ENCODE data around the gene MAN1C1.

MAN1C1 gene

GRCh38 chr1:25768999-25769398, 152.4 kb downstream of the MAN1C1 start:
- TF ChIP-seq ZNF565 (CRISPR knock-in tag; conservative IDR thresholded peaks at IDR 0.05; ENCODE audit: low read depth) = no peak
- TF ChIP-seq ESRRG (CRISPR knock-in tag; IDR thresholded peaks at IDR 0.05) = no peak
- no peak for TF ChIP-seq CSDC2 (CRISPR knock-in tag; IDR thresholded peaks at IDR 0.05)
- TF ChIP-seq TCF4 (CRISPR knock-in tag; IDR thresholded peaks at IDR 0.05; ENCODE audit: borderline replicate concordance) = no peak
- TF ChIP-seq BACH2 (CRISPR knock-in tag; IDR thresholded peaks at IDR 0.05; ENCODE audit: borderline replicate concordance) = no peak
- TF ChIP-seq OSR1 (CRISPR knock-in tag; IDR thresholded peaks at IDR 0.05) = no peak
- TF ChIP-seq ZFP3 (CRISPR knock-in tag; IDR thresholded peaks at IDR 0.05) = no peak
- no peak for TF ChIP-seq CREB5 (CRISPR knock-in tag; IDR thresholded peaks at IDR 0.05; ENCODE audit: low read depth)
- no peak for TF ChIP-seq GLIS3 (CRISPR knock-in tag; IDR thresholded peaks at IDR 0.05)
- TF ChIP-seq ZNF8 (CRISPR knock-in tag; IDR thresholded peaks at IDR 0.05) = no peak
- no peak for TF ChIP-seq CSRNP3 (CRISPR knock-in tag; IDR thresholded peaks at IDR 0.05)
- TF ChIP-seq PPARA (CRISPR knock-in tag; IDR thresholded peaks at IDR 0.05; ENCODE audit: borderline replicate concordance) = no peak
- TF ChIP-seq ISL1 (CRISPR knock-in tag; IDR thresholded peaks at IDR 0.05) = no peak
- no peak for TF ChIP-seq ZFP30 (CRISPR knock-in tag; IDR thresholded peaks at IDR 0.05)
- no peak for TF ChIP-seq TSHZ2 (CRISPR knock-in tag; IDR thresholded peaks at IDR 0.05)
- no peak for TF ChIP-seq ZC3H10 (CRISPR knock-in tag; IDR thresholded peaks at IDR 0.05)
- TF ChIP-seq PATZ1 (CRISPR knock-in tag; IDR thresholded peaks at IDR 0.05; ENCODE audit: borderline replicate concordance) = no peak
- TF ChIP-seq TOX (CRISPR knock-in tag; IDR thresholded peaks at IDR 0.05; ENCODE audit: borderline replicate concordance) = no peak
- TF ChIP-seq POU6F1 (CRISPR knock-in tag; IDR thresholded peaks at IDR 0.05; ENCODE audit: borderline replicate concordance, low read depth) = no peak
- no peak for ATAC-seq

- ATAC-seq = no peak
- TF ChIP-seq CREB5 (CRISPR knock-in tag; IDR thresholded peaks at IDR 0.05; ENCODE audit: low read depth) = no peak
Observed at GRCh38 chr1:25769625-25770383, 153.2 kb downstream of the MAN1C1 start.

Data from SK-N-SH treated with all-trans-retinoic acid at 6 μM for 48 hours (cell line).